LNCAP (cell line): ENCODE data around the gene SF1.

Source experiments
- CTCF ChIP-seq: fragments of 450-650 bp; IDR thresholded peaks from 2 replicates; pipeline ENCODE4 v1.5.1; 2017; ENCODE audit warnings: mild to moderate bottlenecking

Gene SF1

GRCh38 chr11:64734811-64735724 lies 43.3 kb downstream of the SF1 start:
- no peak for TF ChIP-seq CTCF

- TF ChIP-seq CTCF: no peak
These were observed 46.7 kb downstream of the SF1 start for GRCh38 chr11:64731601-64732000.

- no peak for TF ChIP-seq CTCF
These were observed 48.4 kb downstream of the SF1 start for GRCh38 chr11:64729851-64730382.

- TF ChIP-seq CTCF: no peak
These were observed 49.5 kb downstream of the SF1 start for GRCh38 chr11:64728757-64729365.

- TF ChIP-seq CTCF: no peak
These were observed 51.3 kb downstream of the SF1 start for GRCh38 chr11:64726867-64727530.

GRCh38 chr11:64726211-64726641 lies 52.1 kb downstream of the SF1 start:
- no peak for TF ChIP-seq CTCF

GRCh38 chr11:64724863-64725532 lies 53.3 kb downstream of the SF1 start:
- no peak for TF ChIP-seq CTCF
